GDM1 (cell line): ENCODE results near the gene RUVBL1.

ENCODE experiments used
- DNase-seq: peaks from one replicate; lab custom pipeline; 2025; lab: John Stamatoyannopoulos, UW

Gene RUVBL1

GRCh38 chr3:128133273-128133883 is 9.8 kb upstream of the RUVBL1 start:
- DNase-seq: peak; percentile 6

GRCh38 chr3:128131897-128132646 is 8.5 kb upstream of the RUVBL1 start:
- DNase-seq: no peak

- DNase-seq: no peak
Observed at GRCh38 chr3:128128251-128128650, 4.6 kb upstream of the RUVBL1 start.

- no peak for DNase-seq
Observed at GRCh38 chr3:128127236-128127635, 3.6 kb upstream of the RUVBL1 start.

- DNase-seq: no peak
Observed at GRCh38 chr3:128123156-128123537, 465 bp downstream of the RUVBL1 start.

- DNase-seq: no peak
Observed at GRCh38 chr3:128122013-128122412, 1.6 kb downstream of the RUVBL1 start.

- DNase-seq: no peak
Observed at GRCh38 chr3:128113817-128114794, 9.5 kb downstream of the RUVBL1 start.

- no peak for DNase-seq
Observed at GRCh38 chr3:128112357-128112968, 11.1 kb downstream of the RUVBL1 start.

GRCh38 chr3:128111147-128111546 is 12.5 kb downstream of the RUVBL1 start:
- DNase-seq: no peak

- no peak for DNase-seq
Observed at GRCh38 chr3:128107834-128108233, 15.8 kb downstream of the RUVBL1 start.

- no peak for DNase-seq
Observed at GRCh38 chr3:128103136-128103676, 20.4 kb downstream of the RUVBL1 start.

- no peak for DNase-seq
Observed at GRCh38 chr3:128100638-128101037, 23.0 kb downstream of the RUVBL1 start.

GRCh38 chr3:128100161-128100560 is 23.5 kb downstream of the RUVBL1 start:
- DNase-seq: no peak

- no peak for DNase-seq
Observed at GRCh38 chr3:128098234-128098633, 25.4 kb downstream of the RUVBL1 start.

GRCh38 chr3:128095222-128095703 is 28.3 kb downstream of the RUVBL1 start:
- DNase-seq: peak; percentile 64

- no peak for DNase-seq
Observed at GRCh38 chr3:128094295-128095151, 29.1 kb downstream of the RUVBL1 start.

- no peak for DNase-seq
Observed at GRCh38 chr3:128091586-128091985, 32.0 kb downstream of the RUVBL1 start.

- DNase-seq: no peak
Observed at GRCh38 chr3:128089135-128089534, 34.5 kb downstream of the RUVBL1 start.

GRCh38 chr3:128084675-128085021 is 39.0 kb downstream of the RUVBL1 start:
- no peak for DNase-seq

- DNase-seq: no peak
Observed at GRCh38 chr3:128083980-128084674, 39.5 kb downstream of the RUVBL1 start.
